Trophoblast cell (in vitro differentiated cells and primary cell): ENCODE data around the gene PCNX1.

Source experiments
- DNase-seq, 2 donors: peaks; one replicate each; pipeline ENCODE4 v3.0.0-alpha.2; 2016
- H2AFZ ChIP-seq: 2 replicates; pipeline ENCODE4 v1.6.1; 2013; ENCODE audit warnings: low read length, moderate library complexity, mild to moderate bottlenecking; ENCODE audit not compliant: insufficient read depth, poor library complexity
- H2AK5ac ChIP-seq: 2 replicates; pipeline ENCODE4 v1.6.1; 2013; ENCODE audit warnings: mild to moderate bottlenecking, low read length
- H2BK120ac ChIP-seq: 2 replicates; pipeline ENCODE4 v1.6.1; 2013; ENCODE audit warnings: low read length, mild to moderate bottlenecking, moderate library complexity; ENCODE audit not compliant: insufficient read depth, poor library complexity
- H2BK12ac ChIP-seq: 2 replicates; pipeline ENCODE4 v1.6.1; 2013; ENCODE audit warnings: mild to moderate bottlenecking, low read length, moderate library complexity
- H2BK5ac ChIP-seq: 2 replicates; pipeline ENCODE4 v1.6.1; 2013; ENCODE audit warnings: low read length, low read depth, moderate library complexity, mild to moderate bottlenecking; ENCODE audit not compliant: poor library complexity
- H3K14ac ChIP-seq: 2 replicates; pipeline ENCODE4 v1.6.1; 2013; ENCODE audit warnings: mild to moderate bottlenecking, low read length
- H3K18ac ChIP-seq: 2 replicates; pipeline ENCODE4 v1.6.1; 2013; ENCODE audit warnings: mild to moderate bottlenecking, low read length
- H3K23ac ChIP-seq: 2 replicates; pipeline ENCODE4 v1.6.1; 2013; ENCODE audit warnings: low read length
- H3K27ac ChIP-seq: 2 replicates; pipeline ENCODE4 v1.5.1; 2013; ENCODE audit warnings: low read depth, mild to moderate bottlenecking, inconsistent platforms, low read length, moderate library complexity
- H3K27me3 ChIP-seq: 2 replicates; pipeline ENCODE4 v1.6.1; 2013; ENCODE audit warnings: inconsistent platforms, mild to moderate bottlenecking, low read length, moderate library complexity; ENCODE audit not compliant: insufficient read depth
- H3K36me3 ChIP-seq, 2 experiments: 1 replicate in 1 of 2; 2 replicates in 1 of 2; pipeline ENCODE4 v1.6.1; 2013; ENCODE audit warnings: low read length in 2 of 2, mild to moderate bottlenecking in 2 of 2, moderate library complexity in 1 of 2; ENCODE audit not compliant: insufficient read depth in 2 of 2, control insufficient read depth in 1 of 2
- H3K4ac ChIP-seq: 2 replicates; pipeline ENCODE4 v1.6.1; 2013; ENCODE audit warnings: low read depth, mild to moderate bottlenecking, low read length, moderate library complexity
- H3K4me1 ChIP-seq, 2 experiments: 1 replicate in 1 of 2; 2 replicates in 1 of 2; pipeline ENCODE4 v1.6.1; 2013; ENCODE audit warnings: low read length in 2 of 2, mild to moderate bottlenecking in 2 of 2, moderate library complexity in 1 of 2; ENCODE audit not compliant: insufficient read depth in 2 of 2, control insufficient read depth in 1 of 2
- H3K4me2 ChIP-seq: 2 replicates; pipeline ENCODE4 v1.6.1; 2013; ENCODE audit warnings: inconsistent platforms, mild to moderate bottlenecking, low read length, moderate library complexity
- H3K4me3 ChIP-seq: 2 replicates; pipeline ENCODE4 v1.5.1; 2013; ENCODE audit warnings: mild to moderate bottlenecking, low read depth, low read length, inconsistent platforms
- H3K79me1 ChIP-seq: one replicate; pipeline ENCODE4 v1.6.1; 2013; ENCODE audit warnings: low read length
- H3K79me2 ChIP-seq: 2 replicates; pipeline ENCODE4 v1.6.1; 2013; ENCODE audit warnings: low read length, mild to moderate bottlenecking; ENCODE audit not compliant: control insufficient read depth, insufficient read depth, poor library complexity
- H3K9ac ChIP-seq: 2 replicates; pipeline ENCODE4 v1.6.1; 2013; ENCODE audit warnings: mild to moderate bottlenecking, low read length
- H3K9me3 ChIP-seq: 2 replicates; pipeline ENCODE4 v1.6.1; 2013; ENCODE audit warnings: low read depth, mild to moderate bottlenecking, control low read depth, inconsistent platforms, low read length; ENCODE audit not compliant: insufficient read depth
- H4K12ac ChIP-seq: 2 replicates; pipeline ENCODE4 v1.6.1; 2013; ENCODE audit warnings: low read depth, mild to moderate bottlenecking, low read length, moderate library complexity
- H4K8ac ChIP-seq: 2 replicates; pipeline ENCODE4 v1.6.1; 2013; ENCODE audit warnings: low read depth, mild to moderate bottlenecking, low read length, moderate library complexity
- H4K91ac ChIP-seq: one replicate; pipeline ENCODE4 v1.6.1; 2013; ENCODE audit warnings: low read depth, mild to moderate bottlenecking, low read length, moderate library complexity
- WGBS: extraction: QIAGEN DNeasy Blood & Tissue Kit; methylation state at CpG from one replicate; pipeline ENCODE4 v1.1.7; 2013; ENCODE audit warnings: missing lambda C conversion rate; ENCODE audit not compliant: insufficient read length, insufficient coverage; ENCODE audit errors: extremely low coverage; 5-methylcytosine and 5-hydroxymethylcytosine counted together

Gene PCNX1

GRCh38 chr14:71031000-71031399 lies 123.7 kb downstream of the PCNX1 start:
- H3K18ac ChIP-seq = no peak overlapping the region
- H3K23ac ChIP-seq = no peak overlapping the region
- H4K91ac ChIP-seq = no peak overlapping the region
- no peaks in the 10 kb centered on the region for H3K9me3 ChIP-seq
- H2BK5ac ChIP-seq = no peak overlapping the region
- H4K8ac ChIP-seq = no peak overlapping the region
- H3K36me3 ChIP-seq = peaks cover 11 to 19% of the 10 kb centered on the region in 2 experiments
- H3K4me2 ChIP-seq = no peak overlapping the region
- no peak overlapping the region for H2BK120ac ChIP-seq
- no peaks in the 10 kb centered on the region for H3K79me1 ChIP-seq
- H3K14ac ChIP-seq = no peak overlapping the region
- no peak overlapping the region for H3K9ac ChIP-seq
- no peak overlapping the region for H3K27ac ChIP-seq
- H3K4me1 ChIP-seq = no peaks in the 10 kb centered on the region
- no peak overlapping the region for H2AK5ac ChIP-seq
- no peak overlapping the region for H3K4ac ChIP-seq
- WGBS = no CpG with 5 or more reads among the region's 1 CpG
- H4K12ac ChIP-seq = no peak overlapping the region
- H3K4me3 ChIP-seq = no peak overlapping the region
- H2BK12ac ChIP-seq = no peak overlapping the region
- no peak overlapping the region for H2AFZ ChIP-seq
- DNase-seq = no peak
- no peaks in the 10 kb centered on the region for H3K27me3 ChIP-seq
- no peaks in the 10 kb centered on the region for H3K79me2 ChIP-seq

DNA sequence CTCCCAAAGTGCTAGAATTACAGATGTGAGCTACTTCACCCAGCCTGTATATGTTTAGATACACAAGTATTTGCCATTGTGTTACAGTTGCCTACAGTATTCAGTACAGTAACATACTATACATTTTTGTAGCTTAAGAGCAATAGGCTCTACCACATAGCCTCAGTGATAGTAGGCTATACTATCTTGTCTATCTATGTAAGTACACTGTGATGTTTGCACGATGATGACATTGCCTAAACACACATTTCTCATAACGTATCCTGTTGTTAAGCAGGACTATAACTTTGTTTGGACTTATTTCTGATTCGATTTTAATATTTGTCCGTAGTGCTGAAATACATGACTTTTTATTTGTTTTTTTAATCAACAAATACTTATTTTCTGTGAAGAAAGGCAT lies 129.2 kb downstream of the PCNX1 start:
- no peak overlapping the region for H2BK120ac ChIP-seq
- H2AFZ ChIP-seq = no peak overlapping the region
- H3K14ac ChIP-seq = no peak overlapping the region
- no peak overlapping the region for H3K4me2 ChIP-seq
- WGBS = no CpG with 5 or more reads among the region's 4 CpGs
- H3K79me1 ChIP-seq = no peaks in the 10 kb centered on the region
- no peaks in the 10 kb centered on the region for H3K9me3 ChIP-seq
- peak in 1 of 2 donors; percentile 48 for DNase-seq
- H2AK5ac ChIP-seq = no peak overlapping the region
- H3K4ac ChIP-seq = no peak overlapping the region
- H2BK5ac ChIP-seq = no peak overlapping the region
- H3K36me3 ChIP-seq = peaks cover 10 to 18% of the 10 kb centered on the region in 2 experiments
- no peaks in the 10 kb centered on the region for H3K79me2 ChIP-seq
- H3K23ac ChIP-seq = no peak overlapping the region
- no peak overlapping the region for H4K91ac ChIP-seq
- no peak overlapping the region for H3K4me3 ChIP-seq
- no peaks in the 10 kb centered on the region for H3K4me1 ChIP-seq
- H3K27me3 ChIP-seq = no peaks in the 10 kb centered on the region
- H4K8ac ChIP-seq = no peak overlapping the region
- no peak overlapping the region for H2BK12ac ChIP-seq
- no peak overlapping the region for H3K18ac ChIP-seq
- no peak overlapping the region for H4K12ac ChIP-seq
- no peak overlapping the region for H3K9ac ChIP-seq
- no peak overlapping the region for H3K27ac ChIP-seq

DNA sequence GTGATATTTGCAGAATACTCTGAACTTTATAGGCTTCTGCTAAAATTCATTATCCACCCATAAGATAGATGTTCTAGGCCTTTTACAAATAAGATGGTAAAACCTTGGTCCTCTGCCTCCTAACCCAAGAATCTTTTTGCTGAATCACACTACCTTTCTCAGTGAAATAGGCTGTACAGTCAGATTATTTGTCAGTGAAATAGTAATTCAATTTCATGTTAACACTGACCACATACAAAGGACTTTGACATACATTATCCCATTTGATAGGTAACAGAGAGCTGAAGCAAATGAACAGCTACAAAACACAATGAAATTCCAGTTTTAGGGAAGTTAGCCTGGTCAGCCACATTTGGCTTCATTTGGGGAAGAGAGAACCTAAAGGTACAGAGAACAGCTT lies 141.1 kb downstream of the PCNX1 start:
- Histone ChIP-seq H2BK12ac (no peak overlapping the region), H3K27ac (no peak overlapping the region), H3K9me3 (no peaks in the 10 kb centered on the region), H3K4me1 (no peaks in the 10 kb centered on the region), H3K23ac (no peak overlapping the region), H4K12ac (no peak overlapping the region), H3K36me3 (peaks cover 13 to 16% of the 10 kb centered on the region in 2 experiments), H2BK120ac (no peak overlapping the region), H2AFZ (no peak overlapping the region), H3K4ac (no peak overlapping the region), H2AK5ac (no peak overlapping the region), H3K79me1 (no peaks in the 10 kb centered on the region), H3K9ac (no peak overlapping the region), H2BK5ac (no peak overlapping the region), H3K18ac (no peak overlapping the region), H3K27me3 (no peaks in the 10 kb centered on the region), H4K8ac (no peak overlapping the region), H3K4me2 (no peak overlapping the region), H4K91ac (no peak overlapping the region), H3K79me2 (no peaks in the 10 kb centered on the region), H3K14ac (no peak overlapping the region), H3K4me3 (no peak overlapping the region)
- no peak for DNase-seq

DNA sequence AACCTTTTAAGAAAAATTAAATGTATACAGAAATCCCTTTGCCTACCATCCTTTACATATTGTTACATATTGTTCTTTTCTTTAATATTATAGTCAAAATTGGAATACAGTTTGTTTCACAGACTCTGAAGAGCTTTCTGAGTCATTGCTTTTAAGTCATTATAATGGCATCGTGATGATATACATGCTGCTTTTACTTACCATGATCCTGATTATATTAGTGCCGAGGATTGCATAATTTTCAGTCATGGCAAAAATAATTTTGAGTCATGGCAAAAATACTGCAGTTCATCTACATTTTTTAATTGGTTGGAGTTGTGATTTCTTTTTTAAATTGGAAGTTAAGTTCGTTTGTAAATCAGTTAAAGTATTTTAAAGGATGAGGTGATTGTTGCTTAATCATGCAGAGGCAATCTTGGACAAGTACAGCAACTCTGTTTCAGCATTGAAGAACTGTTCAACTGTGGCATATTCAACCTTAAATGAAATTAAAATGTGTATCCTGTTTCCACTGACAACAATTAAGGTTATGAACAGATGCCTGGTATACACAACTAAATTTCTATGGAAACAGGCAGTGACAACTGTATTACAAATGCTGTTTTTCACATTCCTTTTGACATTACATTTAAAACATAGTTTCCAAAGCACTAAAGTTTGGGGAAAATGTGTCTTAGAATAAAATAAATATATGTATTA lies 142.3 kb downstream of the PCNX1 start:
- Histone ChIP-seq H3K14ac (no peak overlapping the region), H4K12ac (no peak overlapping the region), H3K27me3 (no peaks in the 10 kb centered on the region), H3K79me1 (no peaks in the 10 kb centered on the region), H3K23ac (no peak overlapping the region), H3K27ac (no peak overlapping the region), H3K4me3 (no peak overlapping the region), H3K9ac (no peak overlapping the region), H3K18ac (no peak overlapping the region), H3K79me2 (no peaks in the 10 kb centered on the region), H2BK120ac (no peak overlapping the region), H2AK5ac (no peak overlapping the region), H4K8ac (no peak overlapping the region), H2BK12ac (no peak overlapping the region), H3K4me1 (no peaks in the 10 kb centered on the region), H3K4ac (no peak overlapping the region), H3K36me3 (peaks cover 9 to 11% of the 10 kb centered on the region in 2 experiments), H2BK5ac (no peak overlapping the region), H3K9me3 (no peaks in the 10 kb centered on the region), H3K4me2 (no peak overlapping the region), H4K91ac (no peak overlapping the region), H2AFZ (no peak overlapping the region)
- DNase-seq = peak in 1 of 2 donors; percentile 26
- 100% methylated on average over 1 of the region's 3 CpGs for WGBS
